IMR-90 (cell line): ENCODE data around the gene APOL5. TPM values are rescaled to one million over a fixed set of nuclear protein-coding genes. Genes with fewer than 3 reads are reported as not detected.

Experiments used
- ATAC-seq: fragments of 200-7000 bp; cut with Tn5 transposase; 2 replicates; pipeline ENCODE4 v1.9.1; 2020; ENCODE audit warnings: low read depth, mild to moderate bottlenecking, moderate library complexity
- BruUV-seq: library from RNA; stranded (reverse); fragments of 400-500 nt; replicated peaks from 2 replicates; lab custom pipeline; 2021; lab: Mats Ljungman, UMichigan
- CTCF ChIA-PET: fragments of 300-600 bp; formaldehyde crosslinking; extraction: SDS; loops from one replicate; lab custom pipeline; 2021; ENCODE audit warnings: antibody characterized with exemption; lab: Yijun Ruan, JAX
- POLR2A ChIA-PET: fragments of 300-600 bp; sonication (Branson Sonifier 250); formaldehyde crosslinking; loops from one replicate; lab custom pipeline; 2022; ENCODE audit warnings: antibody characterized with exemption; ENCODE audit not compliant: unreplicated experiment; lab: Charles Lee
- DNase-seq: peaks from one replicate; pipeline ENCODE4 v3.0.0; 2013
- H2AFZ ChIP-seq: replicated peaks from 2 replicates; pipeline ENCODE3; 2013; ENCODE audit warnings: low read length, mild to moderate bottlenecking; ENCODE audit not compliant: poor library complexity
- H2AK5ac ChIP-seq: 2 replicates; pipeline ENCODE4 v1.6.1; 2013; ENCODE audit warnings: low read depth, low read length, inconsistent platforms
- H2AK9ac ChIP-seq: replicated peaks from 2 replicates; pipeline ENCODE3; 2013; ENCODE audit warnings: mild to moderate bottlenecking, low read depth, low read length, moderate library complexity; ENCODE audit not compliant: poor library complexity
- H2BK120ac ChIP-seq: 2 replicates; pipeline ENCODE4 v1.6.1; 2013; ENCODE audit warnings: low read depth, low read length, inconsistent platforms
- H2BK15ac ChIP-seq: 3 replicates; pipeline ENCODE4 v1.6.1; 2013; ENCODE audit warnings: low read depth, low read length, inconsistent platforms
- H2BK20ac ChIP-seq: 2 replicates; pipeline ENCODE4 v1.6.1; 2013; ENCODE audit warnings: low read depth, mild to moderate bottlenecking, inconsistent platforms, low read length, moderate library complexity
- H2BK5ac ChIP-seq: 2 replicates; pipeline ENCODE4 v1.6.1; 2013; ENCODE audit warnings: mild to moderate bottlenecking, low read depth, low read length, inconsistent platforms; ENCODE audit not compliant: poor library complexity, severe bottlenecking
- H3K14ac ChIP-seq: replicated peaks from 2 replicates; pipeline ENCODE4 v1.6.1; 2013; ENCODE audit warnings: low read depth, low read length, inconsistent platforms
- H3K18ac ChIP-seq: 2 replicates; pipeline ENCODE4 v1.6.1; 2013; ENCODE audit warnings: low read depth, low read length, control low read depth
- H3K23ac ChIP-seq: 2 replicates; pipeline ENCODE4 v1.6.1; 2013; ENCODE audit warnings: low read depth, low read length, inconsistent platforms
- H3K27ac ChIP-seq: 2 replicates; pipeline ENCODE4 v1.5.1; 2013; ENCODE audit warnings: mild to moderate bottlenecking, control low read depth, low read length; ENCODE audit not compliant: insufficient read depth
- H3K27me3 ChIP-seq: 2 replicates; pipeline ENCODE4 v1.6.1; 2013; ENCODE audit warnings: low read length; ENCODE audit not compliant: control insufficient read depth, insufficient read depth
- H3K36me3 ChIP-seq: 2 replicates; pipeline ENCODE4 v1.6.1; 2013; ENCODE audit warnings: low read length, mixed read lengths; ENCODE audit not compliant: control insufficient read depth, insufficient read depth
- H3K4ac ChIP-seq: 2 replicates; pipeline ENCODE4 v1.6.1; 2013; ENCODE audit warnings: low read depth, low read length, inconsistent platforms
- H3K4me1 ChIP-seq: 2 replicates; pipeline ENCODE4 v1.6.1; 2013; ENCODE audit warnings: low read length, mixed read lengths; ENCODE audit not compliant: control insufficient read depth, insufficient read depth
- H3K4me2 ChIP-seq: 2 replicates; pipeline ENCODE4 v1.6.1; 2013; ENCODE audit warnings: low read depth, mild to moderate bottlenecking, control low read depth, low read length, moderate library complexity
- H3K4me3 ChIP-seq: 2 replicates; pipeline ENCODE4 v1.5.1; 2013; ENCODE audit warnings: low read depth, mild to moderate bottlenecking, control low read depth, low read length, moderate library complexity; ENCODE audit not compliant: insufficient read depth
- H3K56ac ChIP-seq: 2 replicates; pipeline ENCODE4 v1.6.1; 2013; ENCODE audit warnings: low read length, inconsistent platforms; ENCODE audit not compliant: insufficient read depth; ENCODE audit errors: extremely low read depth
- H3K79me1 ChIP-seq, 2 experiments: 2 replicates each; pipeline ENCODE4 v1.6.1; 2013; ENCODE audit warnings: low read length in 2 of 2, inconsistent platforms in 1 of 2, low read depth in 1 of 2
- H3K9ac ChIP-seq: 2 replicates; pipeline ENCODE4 v1.6.1; 2013; ENCODE audit warnings: low read depth, low read length, control low read depth
- H3K9me1 ChIP-seq: 2 replicates; pipeline ENCODE4 v1.6.1; 2013; ENCODE audit warnings: low read length, inconsistent platforms; ENCODE audit not compliant: insufficient read depth
- H3K9me3 ChIP-seq: 2 replicates; pipeline ENCODE4 v1.6.1; 2013; ENCODE audit warnings: low read length; ENCODE audit not compliant: control insufficient read depth, insufficient read depth
- H4K20me1 ChIP-seq: 2 replicates; pipeline ENCODE4 v1.6.1; 2013; ENCODE audit warnings: low read length, inconsistent platforms; ENCODE audit not compliant: insufficient read depth
- H4K5ac ChIP-seq: 2 replicates; pipeline ENCODE4 v1.6.1; 2013; ENCODE audit warnings: mild to moderate bottlenecking, low read depth, low read length, control low read depth
- H4K8ac ChIP-seq, 2 experiments: 2 replicates each; pipeline ENCODE4 v1.6.1; 2013; ENCODE audit warnings: low read depth in 2 of 2, low read length in 2 of 2, control low read depth in 1 of 2, inconsistent platforms in 1 of 2
- H4K91ac ChIP-seq: 2 replicates; pipeline ENCODE4 v1.6.1; 2013; ENCODE audit warnings: low read depth, low read length, inconsistent platforms; ENCODE audit not compliant: insufficient read depth
- BHLHE40 ChIP-seq: fragments of 150-350 bp; IDR thresholded peaks from 2 replicates; pipeline ENCODE4 v1.6.1; 2016; ENCODE audit warnings: mild to moderate bottlenecking, low read depth, low read length
- CEBPB ChIP-seq: IDR thresholded peaks from 2 replicates; pipeline ENCODE4 v1.6.1; 2012; ENCODE audit warnings: low read depth, low read length, improper control_type of control experiment
- CHD1 ChIP-seq: IDR thresholded peaks from 2 replicates; pipeline ENCODE4 v1.6.1; 2012; ENCODE audit warnings: low read depth, low read length, improper control_type of control experiment
- CTCF ChIP-seq: conservative IDR thresholded peaks from 2 replicates; pipeline ENCODE4 v1.5.1; 2012; ENCODE audit warnings: mild to moderate bottlenecking, low read depth, low read length, improper control_type of control experiment
- FOS ChIP-seq: fragments of 150-350 bp; IDR thresholded peaks from 2 replicates; pipeline ENCODE4 v1.6.1; 2016; ENCODE audit warnings: low read depth, low read length
- MAFK ChIP-seq: IDR thresholded peaks from 2 replicates; pipeline ENCODE4 v1.6.1; 2012; ENCODE audit warnings: low read depth, low read length, improper control_type of control experiment
- NFE2L2 ChIP-seq: fragments of 150-350 bp; IDR thresholded peaks from 2 replicates; pipeline ENCODE4 v1.6.1; 2016; ENCODE audit warnings: low read depth, mild to moderate bottlenecking, low read length
- POLR2A ChIP-seq: IDR thresholded peaks from 2 replicates; pipeline ENCODE4 v1.6.1; 2012; ENCODE audit warnings: mild to moderate bottlenecking, low read depth, low read length
- RCOR1 ChIP-seq: IDR thresholded peaks from 2 replicates; pipeline ENCODE4 v1.6.1; 2012; ENCODE audit warnings: mild to moderate bottlenecking, low read length, improper control_type of control experiment; ENCODE audit not compliant: insufficient replicate concordance
- RFX5 ChIP-seq: IDR thresholded peaks from 2 replicates; pipeline ENCODE4 v1.8.0; 2012; ENCODE audit warnings: low read depth, mild to moderate bottlenecking, low read length, moderate library complexity
- SMC3 ChIP-seq: fragments of 150-350 bp; IDR thresholded peaks from 2 replicates; pipeline ENCODE4 v1.6.1; 2016; ENCODE audit warnings: low read depth, mild to moderate bottlenecking, antibody characterized with exemption, low read length, moderate library complexity
- WGBS, 2 experiments: methylation state at CpG; one replicate each; pipeline versions ENCODE4 v1.1.5 to v1.1.7; 2013; ENCODE audit warnings: missing lambda C conversion rate in 2 of 2; ENCODE audit not compliant: insufficient read length in 1 of 2; ENCODE audit errors: extremely low coverage in 2 of 2; 5-methylcytosine and 5-hydroxymethylcytosine counted together
- dilution Hi-C: fragments of 300-500 bp; cut with HindIII; formaldehyde crosslinking; loops from one replicate; pipeline ENCODE4 v1.14.3; 2018; ENCODE audit warnings: low sequenced_read_pairs; ENCODE audit not compliant: unreplicated experiment
- in situ Hi-C: fragments of 300-500 bp; cut with MboI; formaldehyde crosslinking; loops from 3 replicates; pipeline ENCODE4 v1.14.3; 2019; ENCODE audit warnings: low sequenced_read_pairs, inconsistent platforms, mixed read lengths
- intact Hi-C: fragments of 100-400 bp; cut with micrococcal nuclease; formaldehyde crosslinking; loops from 2 replicates; pipeline ENCODE4 v1.10.0; 2022
- polyA plus RNA-seq, 3 experiments: library from polyadenylated mRNA; depleted of rRNA; stranded (reverse); fragments of >200 nt; gene quantifications; 2 replicates each; pipeline ENCODE4 v1.2.3, GENCODE V29; 2012; ENCODE audit warnings: low replicate concordance in 1 of 3
- total RNA-seq: library from RNA; depleted of rRNA; stranded (reverse); fragments of >200 nt; gene quantifications from 2 replicates; pipeline ENCODE4 v1.2.3, GENCODE V29; 2012

The APOL5 gene
- total and polyA plus RNA-seq, 2 of the 4 experiments (the other 2 are of a cell fraction), result 0.15 to 0.18 TPM

GRCh38 chr22:35690001-35690400 is 27.7 kb upstream of the APOL5 start:
- Histone ChIP-seq H2BK5ac (no peak overlapping the region), H3K14ac (no peak overlapping the region), H3K4ac (no peak overlapping the region), H2AK9ac (no peak overlapping the region), H4K8ac (no peak overlapping the region; a peak in 1 of 4 replicates), H3K27ac (no peak overlapping the region), H3K4me3 (no peak overlapping the region), H2AFZ (no peak overlapping the region), H4K91ac (no peak overlapping the region), H3K23ac (no peak overlapping the region), H3K4me2 (no peak overlapping the region), H2BK20ac (no peak overlapping the region), H2AK5ac (no peak overlapping the region), H3K9me3 (no peaks in the 10 kb centered on the region), H3K27me3 (no peaks in the 10 kb centered on the region), H3K36me3 (no peaks in the 10 kb centered on the region), H4K20me1 (no peaks in the 10 kb centered on the region), H2BK15ac (no peak overlapping the region), H2BK120ac (no peak overlapping the region), H3K9me1 (no peaks in the 10 kb centered on the region), H3K56ac (no peak overlapping the region), H3K9ac (no peak overlapping the region), H3K79me1 (no peaks in the 10 kb centered on the region), H3K4me1 (no peaks in the 10 kb centered on the region; the same call in 1 of the 2 replicates), H4K5ac (no peak overlapping the region), H3K18ac (no peak overlapping the region)
- BruUV-seq, result no TSS peak
- in situ Hi-C loops, result no loop called here
- intact Hi-C loops, result no loop called here
- DNase-seq (no peak), ATAC-seq (no peak)
- dilution Hi-C loops, result no loop called here
- TF ChIP-seq MAFK (no peak), SMC3 (no peak), CEBPB (no peak), CHD1 (no peak), RCOR1 (no peak), CTCF (no peak), RFX5 (no peak), NFE2L2 (no peak), FOS (no peak), POLR2A (no peak), BHLHE40 (no peak)
- CTCF ChIA-PET, result interaction anchor here (0.9 kb wide), 1 partner anchor 11 kb away, joined by 3 read pairs; no protein-coding TSS in a partner anchor
- WGBS, 2 experiments, result no CpG with 5 or more reads among the region's 1 CpG
- POLR2A ChIA-PET, result no interaction called here
